GM12873 (cell line): ENCODE data around the gene CCDC27.

Experiments
- CTCF ChIP-seq: IDR thresholded peaks from 2 replicates; pipeline ENCODE4 v1.5.1; 2012; ENCODE audit warnings: low read depth, mild to moderate bottlenecking, moderate library complexity, low read length, control low read depth; ENCODE audit not compliant: insufficient read depth; ENCODE audit errors: missing control alignments

CCDC27 gene

GRCh38 chr1:3777078-3777547 lies 24.9 kb downstream of the CCDC27 start:
- no peak for TF ChIP-seq CTCF

GRCh38 chr1:3777647-3778589 lies 25.7 kb downstream of the CCDC27 start:
- TF ChIP-seq CTCF = no peak

GRCh38 chr1:3778590-3779264 lies 26.5 kb downstream of the CCDC27 start:
- TF ChIP-seq CTCF = no peak

GRCh38 chr1:3779265-3779911 lies 27.1 kb downstream of the CCDC27 start:
- no peak for TF ChIP-seq CTCF

GRCh38 chr1:3779912-3780416 lies 27.7 kb downstream of the CCDC27 start:
- no peak for TF ChIP-seq CTCF

GRCh38 chr1:3780901-3781300 lies 28.7 kb downstream of the CCDC27 start:
- no peak for TF ChIP-seq CTCF
